ENCODE results near the gene TMCO5A. TPM values are rescaled to one million over a fixed set of nuclear protein-coding genes. Genes with fewer than 3 reads are reported as not detected.

Gene TMCO5A
- total RNA-seq, 1 donor from 2014 or later: not detected

DNA sequence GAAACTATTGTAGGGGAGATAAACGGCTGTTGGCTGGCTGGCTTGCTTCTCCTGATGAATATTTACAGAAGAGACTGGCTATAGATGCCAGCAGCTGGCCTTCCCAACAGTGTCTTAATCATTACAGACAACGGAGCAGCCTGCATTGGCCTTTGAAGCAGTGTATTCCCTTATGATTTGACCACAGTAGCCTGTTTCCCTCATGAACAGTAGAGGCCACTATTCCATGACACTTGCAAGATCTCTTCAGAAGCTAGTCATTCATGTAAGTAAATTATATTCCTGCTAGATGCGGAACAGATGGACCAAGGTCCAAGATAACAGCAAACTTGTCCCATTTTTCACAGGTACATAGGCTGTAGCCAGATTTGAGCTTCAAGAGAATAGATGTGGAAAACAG lies 47.3 kb downstream of the TMCO5A start:
- Histone ChIP-seq H3K27ac (replicated peaks) (no peak overlapping the region), H3K4me1 (no peaks in the 10 kb centered on the region), H3K27me3 (ENCODE audit: low read depth) (peaks cover 18% of the 10 kb centered on the region), H3K4me3 (no peak overlapping the region), H3K9me3 (replicated peaks) (no peaks in the 10 kb centered on the region), H3K36me3 (no peaks in the 10 kb centered on the region)
- intact Hi-C loops (cut with micrococcal nuclease): no loop called here
- DNase-seq: no peak
- TF ChIP-seq, protein P1, sequence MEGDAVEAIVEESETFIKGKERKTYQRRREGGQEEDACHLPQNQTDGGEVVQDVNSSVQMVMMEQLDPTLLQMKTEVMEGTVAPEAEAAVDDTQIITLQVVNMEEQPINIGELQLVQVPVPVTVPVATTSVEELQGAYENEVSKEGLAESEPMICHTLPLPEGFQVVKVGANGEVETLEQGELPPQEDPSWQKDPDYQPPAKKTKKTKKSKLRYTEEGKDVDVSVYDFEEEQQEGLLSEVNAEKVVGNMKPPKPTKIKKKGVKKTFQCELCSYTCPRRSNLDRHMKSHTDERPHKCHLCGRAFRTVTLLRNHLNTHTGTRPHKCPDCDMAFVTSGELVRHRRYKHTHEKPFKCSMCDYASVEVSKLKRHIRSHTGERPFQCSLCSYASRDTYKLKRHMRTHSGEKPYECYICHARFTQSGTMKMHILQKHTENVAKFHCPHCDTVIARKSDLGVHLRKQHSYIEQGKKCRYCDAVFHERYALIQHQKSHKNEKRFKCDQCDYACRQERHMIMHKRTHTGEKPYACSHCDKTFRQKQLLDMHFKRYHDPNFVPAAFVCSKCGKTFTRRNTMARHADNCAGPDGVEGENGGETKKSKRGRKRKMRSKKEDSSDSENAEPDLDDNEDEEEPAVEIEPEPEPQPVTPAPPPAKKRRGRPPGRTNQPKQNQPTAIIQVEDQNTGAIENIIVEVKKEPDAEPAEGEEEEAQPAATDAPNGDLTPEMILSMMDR (IDR thresholded peaks at IDR 0.05; ENCODE audit: borderline replicate concordance): peak; percentile 46

DNA sequence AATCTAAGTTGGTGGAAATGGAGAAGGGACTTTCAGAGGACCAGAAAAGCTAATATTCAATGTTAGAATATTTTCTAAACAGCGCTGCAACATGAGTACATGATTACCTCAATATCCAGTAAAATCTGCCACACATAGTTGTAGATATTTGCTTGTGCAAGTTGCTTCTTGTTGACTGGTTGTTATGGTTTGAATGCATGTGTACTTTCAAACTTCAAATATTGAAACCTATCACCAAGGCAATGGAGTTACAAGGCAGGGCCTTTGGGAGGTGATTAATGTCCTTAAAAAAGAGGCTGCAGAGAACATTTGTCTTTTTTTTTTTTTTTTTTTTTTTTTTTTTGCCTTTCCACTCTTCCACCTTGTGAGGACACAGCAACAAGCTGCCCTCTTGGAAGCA lies 49.9 kb downstream of the TMCO5A start:
- H3K4me1 ChIP-seq: no peaks in the 10 kb centered on the region
- DNase-seq: no peak
- H3K27ac ChIP-seq (replicated peaks): no peak overlapping the region
- no peak overlapping the region for H3K4me3 ChIP-seq
- H3K27me3 ChIP-seq (ENCODE audit: low read depth): no peaks in the 10 kb centered on the region
- intact Hi-C loops (cut with micrococcal nuclease): no loop called here
- H3K9me3 ChIP-seq (replicated peaks): peaks cover 16% of the 10 kb centered on the region
- no peaks in the 10 kb centered on the region for H3K36me3 ChIP-seq
- TF ChIP-seq, protein P1 (IDR thresholded peaks at IDR 0.05; ENCODE audit: borderline replicate concordance): no peak

DNA sequence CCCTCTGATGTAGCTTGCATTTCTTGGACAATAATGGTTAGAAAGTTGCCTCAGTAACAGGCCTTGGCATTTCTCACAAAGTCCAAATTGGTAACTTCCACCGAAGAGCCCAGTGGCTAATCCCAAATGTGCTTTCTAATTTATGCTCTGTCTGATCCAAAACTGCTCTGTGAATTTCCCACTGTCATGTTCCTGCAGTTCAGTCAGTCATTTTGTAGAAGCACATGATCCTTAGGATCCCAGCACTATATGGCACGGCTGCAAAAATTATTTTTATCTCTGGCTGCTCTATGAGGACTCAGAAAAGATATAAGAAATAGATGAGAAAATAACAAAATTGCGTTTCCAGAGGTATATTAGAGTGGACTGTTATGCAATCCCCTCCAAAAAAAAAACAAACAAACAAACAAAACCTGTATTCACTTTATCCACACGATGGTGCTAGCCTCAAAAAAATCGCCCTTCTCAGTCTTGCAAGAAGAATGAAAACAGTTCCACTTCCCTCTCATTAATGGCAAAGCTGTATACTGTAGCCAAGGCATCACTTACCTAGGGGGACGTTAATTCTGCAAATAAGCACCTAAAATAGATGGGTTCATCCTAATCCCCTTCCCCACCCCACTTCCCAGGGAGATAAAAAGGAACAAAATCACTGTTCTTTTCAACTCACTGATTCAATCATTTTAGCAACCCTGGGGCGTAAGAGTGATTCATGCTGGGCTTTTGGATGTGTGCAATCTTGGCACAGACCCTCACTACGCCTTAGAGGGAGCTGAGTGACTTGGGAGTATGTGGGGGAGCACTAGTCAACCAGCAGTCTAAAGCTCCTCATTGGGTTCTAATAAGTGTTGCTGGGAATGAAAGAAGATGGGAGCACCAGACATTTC lies 61.3 kb downstream of the TMCO5A start:
- intact Hi-C loops (cut with micrococcal nuclease): loop anchor here (10.0 kb wide), 2 partner anchors 399 to 699 kb away; no protein-coding TSS in a partner anchor
- Histone ChIP-seq H3K9me3 (replicated peaks) (peaks cover 16% of the 10 kb centered on the region), H3K27ac (replicated peaks) (peak overlapping the region; percentile 11), H3K4me3 (no peak overlapping the region), H3K36me3 (no peaks in the 10 kb centered on the region), H3K4me1 (peaks cover 7% of the 10 kb centered on the region), H3K27me3 (ENCODE audit: low read depth) (peaks cover 8% of the 10 kb centered on the region)
- DNase-seq: no peak
- TF ChIP-seq, protein P1 (IDR thresholded peaks at IDR 0.05; ENCODE audit: borderline replicate concordance): peak; percentile 78
